Measurements from ENCODE around the gene SMAD2. TPM values are rescaled to one million over a fixed set of nuclear protein-coding genes. Genes with fewer than 3 reads are reported as not detected.

The SMAD2 gene
- total RNA-seq, 1 experiment from 2014 or later = 25.5 TPM

GRCh38 chr18:47797126-47797525, 133.3 kb downstream of the SMAD2 start:
- ATAC-seq = no peak
- H3K36me3 ChIP-seq (ENCODE audit: low read depth, low read length) = no peaks in the 10 kb centered on the region
- no peaks in the 10 kb centered on the region for H3K4me1 ChIP-seq (ENCODE audit: insufficient read depth, low read length)
- H3K4me3 ChIP-seq (ENCODE audit: low read length) = no peak overlapping the region
- H2AFZ ChIP-seq (ENCODE audit: low read length) = no peak overlapping the region
- no peaks in the 10 kb centered on the region for H3F3A ChIP-seq (ENCODE audit: low read length, unreplicated experiment)
- H3K27me3 ChIP-seq (ENCODE audit: low read length) = no peaks in the 10 kb centered on the region
- H3K27ac ChIP-seq (ENCODE audit: low read length) = no peak overlapping the region
- DNase-seq = no peak
- no peaks in the 10 kb centered on the region for H3K9me2 ChIP-seq (replicated peaks; ENCODE audit: low read length)
- no peak overlapping the region for H3K9ac ChIP-seq (ENCODE audit: low read length)
- BruUV-seq (replicated peaks) = no TSS peak
- H4K20me1 ChIP-seq (ENCODE audit: low read length) = no peaks in the 10 kb centered on the region
- POLR2A ChIA-PET (ENCODE audit: unreplicated experiment) = no interaction called here
- intact Hi-C loops (cut with micrococcal nuclease) = no loop called here
- TF ChIP-seq EZH2 (IDR thresholded peaks at IDR 0.05; ENCODE audit: low read length, unreplicated experiment) (no peak), EZH2phosphoT487 (IDR thresholded peaks at IDR 0.05; ENCODE audit: borderline replicate concordance, low read length) (no peak)
- TF ChIP-seq, protein P1, sequence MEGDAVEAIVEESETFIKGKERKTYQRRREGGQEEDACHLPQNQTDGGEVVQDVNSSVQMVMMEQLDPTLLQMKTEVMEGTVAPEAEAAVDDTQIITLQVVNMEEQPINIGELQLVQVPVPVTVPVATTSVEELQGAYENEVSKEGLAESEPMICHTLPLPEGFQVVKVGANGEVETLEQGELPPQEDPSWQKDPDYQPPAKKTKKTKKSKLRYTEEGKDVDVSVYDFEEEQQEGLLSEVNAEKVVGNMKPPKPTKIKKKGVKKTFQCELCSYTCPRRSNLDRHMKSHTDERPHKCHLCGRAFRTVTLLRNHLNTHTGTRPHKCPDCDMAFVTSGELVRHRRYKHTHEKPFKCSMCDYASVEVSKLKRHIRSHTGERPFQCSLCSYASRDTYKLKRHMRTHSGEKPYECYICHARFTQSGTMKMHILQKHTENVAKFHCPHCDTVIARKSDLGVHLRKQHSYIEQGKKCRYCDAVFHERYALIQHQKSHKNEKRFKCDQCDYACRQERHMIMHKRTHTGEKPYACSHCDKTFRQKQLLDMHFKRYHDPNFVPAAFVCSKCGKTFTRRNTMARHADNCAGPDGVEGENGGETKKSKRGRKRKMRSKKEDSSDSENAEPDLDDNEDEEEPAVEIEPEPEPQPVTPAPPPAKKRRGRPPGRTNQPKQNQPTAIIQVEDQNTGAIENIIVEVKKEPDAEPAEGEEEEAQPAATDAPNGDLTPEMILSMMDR (conservative IDR thresholded peaks at IDR 0.05; ENCODE audit: low read depth, low read length) = no peak
- no peaks in the 10 kb centered on the region for H3K79me2 ChIP-seq (ENCODE audit: low read length)
- CTCF ChIA-PET = no interaction called here
- no peak overlapping the region for H3K4me2 ChIP-seq (ENCODE audit: low read length)
- no peaks in the 10 kb centered on the region for H3K9me3 ChIP-seq (ENCODE audit: low read length)

DNA sequence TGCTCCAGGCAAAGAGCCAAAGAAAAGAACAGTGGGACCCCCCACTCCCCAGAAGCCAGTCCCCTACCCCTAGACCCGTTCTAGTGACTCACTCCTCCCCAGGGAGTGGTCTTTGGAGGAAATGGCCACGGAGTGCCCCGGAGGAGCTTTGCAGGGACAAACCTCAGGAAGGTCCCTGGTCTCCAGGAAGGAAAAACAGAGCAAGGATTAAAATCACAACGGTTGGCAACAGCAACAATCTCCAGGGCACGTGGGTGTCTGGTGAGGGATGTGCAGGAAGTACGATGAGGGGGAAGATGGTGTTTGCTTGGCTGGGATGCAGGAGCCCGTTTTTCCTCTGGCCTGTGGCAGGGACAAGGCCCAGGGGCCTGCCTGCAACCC, 135.0 kb downstream of the SMAD2 start:
- H3K36me3 ChIP-seq (ENCODE audit: low read depth, low read length) = no peaks in the 10 kb centered on the region
- H3K4me2 ChIP-seq (ENCODE audit: low read length) = no peak overlapping the region
- H3K9me2 ChIP-seq (replicated peaks; ENCODE audit: low read length) = no peaks in the 10 kb centered on the region
- H3K9me3 ChIP-seq (ENCODE audit: low read length) = no peaks in the 10 kb centered on the region
- H4K20me1 ChIP-seq (ENCODE audit: low read length) = no peaks in the 10 kb centered on the region
- H3K4me1 ChIP-seq (ENCODE audit: insufficient read depth, low read length) = no peaks in the 10 kb centered on the region
- no peaks in the 10 kb centered on the region for H3K79me2 ChIP-seq (ENCODE audit: low read length)
- TF ChIP-seq EZH2 (IDR thresholded peaks at IDR 0.05; ENCODE audit: low read length, unreplicated experiment) (no peak), EZH2phosphoT487 (IDR thresholded peaks at IDR 0.05; ENCODE audit: borderline replicate concordance, low read length) (no peak)
- TF ChIP-seq, protein P1 (conservative IDR thresholded peaks at IDR 0.05; ENCODE audit: low read depth, low read length) = no peak
- H3K27me3 ChIP-seq (ENCODE audit: low read length) = no peaks in the 10 kb centered on the region
- no peak overlapping the region for H3K9ac ChIP-seq (ENCODE audit: low read length)
- ATAC-seq (no peak), DNase-seq (no peak)
- no peak overlapping the region for H2AFZ ChIP-seq (ENCODE audit: low read length)
- no peak overlapping the region for H3K4me3 ChIP-seq (ENCODE audit: low read length)
- intact Hi-C loops (cut with micrococcal nuclease) = no loop called here
- ChIA-PET CTCF (no interaction called here), POLR2A (ENCODE audit: unreplicated experiment) (no interaction called here)
- H3F3A ChIP-seq (ENCODE audit: low read length, unreplicated experiment) = no peaks in the 10 kb centered on the region
- no peak overlapping the region for H3K27ac ChIP-seq (ENCODE audit: low read length)
- no TSS peak for BruUV-seq (replicated peaks)

GRCh38 chr18:47794725-47795433, 135.6 kb downstream of the SMAD2 start:
- no peak overlapping the region for H3K27ac ChIP-seq (ENCODE audit: low read length)
- no peaks in the 10 kb centered on the region for H3K27me3 ChIP-seq (ENCODE audit: low read length)
- no peak overlapping the region for H3K9ac ChIP-seq (ENCODE audit: low read length)
- H3K4me3 ChIP-seq (ENCODE audit: low read length) = no peak overlapping the region
- H3K9me2 ChIP-seq (replicated peaks; ENCODE audit: low read length) = no peaks in the 10 kb centered on the region
- DNase-seq = no peak
- intact Hi-C loops (cut with micrococcal nuclease) = no loop called here
- no peaks in the 10 kb centered on the region for H3K4me1 ChIP-seq (ENCODE audit: insufficient read depth, low read length)
- H3F3A ChIP-seq (ENCODE audit: low read length, unreplicated experiment) = no peaks in the 10 kb centered on the region
- ChIA-PET POLR2A (ENCODE audit: unreplicated experiment) (no interaction called here), CTCF (no interaction called here)
- H3K4me2 ChIP-seq (ENCODE audit: low read length) = no peak overlapping the region
- H3K9me3 ChIP-seq (ENCODE audit: low read length) = no peaks in the 10 kb centered on the region
- no peaks in the 10 kb centered on the region for H4K20me1 ChIP-seq (ENCODE audit: low read length)
- no TSS peak for BruUV-seq (replicated peaks)
- no peaks in the 10 kb centered on the region for H3K36me3 ChIP-seq (ENCODE audit: low read depth, low read length)
- H2AFZ ChIP-seq (ENCODE audit: low read length) = no peak overlapping the region
- no peak for ATAC-seq
- no peak for TF ChIP-seq EZH2phosphoT487 (IDR thresholded peaks at IDR 0.05; ENCODE audit: borderline replicate concordance, low read length)
- TF ChIP-seq EZH2 (IDR thresholded peaks at IDR 0.05; ENCODE audit: low read length, unreplicated experiment) = no peak
- TF ChIP-seq, protein P1 (conservative IDR thresholded peaks at IDR 0.05; ENCODE audit: low read depth, low read length) = no peak
- H3K79me2 ChIP-seq (ENCODE audit: low read length) = no peaks in the 10 kb centered on the region
